ENCODE data around the gene TXNL4A.

DNA sequence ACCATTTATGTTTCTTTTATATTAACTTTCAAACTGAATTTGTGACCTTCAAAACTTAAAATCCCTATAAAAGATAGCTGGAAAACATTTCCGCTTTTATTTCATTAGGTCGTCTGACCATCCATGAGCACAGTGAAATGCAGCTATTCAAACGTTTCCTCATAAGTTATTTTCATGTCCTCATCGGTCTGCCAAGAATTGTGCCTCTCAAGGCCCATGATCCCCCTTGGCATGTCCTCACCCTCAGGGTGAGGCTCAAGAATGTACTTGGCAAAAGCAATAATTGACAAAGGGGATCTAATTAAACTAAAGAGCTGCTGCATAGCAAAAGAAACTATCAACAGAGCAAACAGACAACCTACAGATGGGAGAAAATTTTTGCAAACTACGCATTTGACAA is 49.3 kb downstream of the TXNL4A start:
- TF ChIP-seq SIN3A (IDR thresholded peaks at IDR 0.05; ENCODE audit: borderline replicate concordance, low read depth, low read length) (no peak), RAD21 (IDR thresholded peaks at IDR 0.05; ENCODE audit: low read length) (no peak), FOSL2 (IDR thresholded peaks at IDR 0.05; ENCODE audit: borderline replicate concordance, low read depth) (no peak), REST (IDR thresholded peaks at IDR 0.05; ENCODE audit: low read depth, low read length) (no peak), ELF1 (IDR thresholded peaks at IDR 0.05) (no peak), POLR2AphosphoS5 (IDR thresholded peaks at IDR 0.05; ENCODE audit: low read depth, low read length) (no peak), EZH2phosphoT487 (IDR thresholded peaks at IDR 0.05; ENCODE audit: borderline replicate concordance, low read depth) (no peak), GABPA (IDR thresholded peaks at IDR 0.05; ENCODE audit: low read depth) (no peak)
- TF ChIP-seq, protein P1, sequence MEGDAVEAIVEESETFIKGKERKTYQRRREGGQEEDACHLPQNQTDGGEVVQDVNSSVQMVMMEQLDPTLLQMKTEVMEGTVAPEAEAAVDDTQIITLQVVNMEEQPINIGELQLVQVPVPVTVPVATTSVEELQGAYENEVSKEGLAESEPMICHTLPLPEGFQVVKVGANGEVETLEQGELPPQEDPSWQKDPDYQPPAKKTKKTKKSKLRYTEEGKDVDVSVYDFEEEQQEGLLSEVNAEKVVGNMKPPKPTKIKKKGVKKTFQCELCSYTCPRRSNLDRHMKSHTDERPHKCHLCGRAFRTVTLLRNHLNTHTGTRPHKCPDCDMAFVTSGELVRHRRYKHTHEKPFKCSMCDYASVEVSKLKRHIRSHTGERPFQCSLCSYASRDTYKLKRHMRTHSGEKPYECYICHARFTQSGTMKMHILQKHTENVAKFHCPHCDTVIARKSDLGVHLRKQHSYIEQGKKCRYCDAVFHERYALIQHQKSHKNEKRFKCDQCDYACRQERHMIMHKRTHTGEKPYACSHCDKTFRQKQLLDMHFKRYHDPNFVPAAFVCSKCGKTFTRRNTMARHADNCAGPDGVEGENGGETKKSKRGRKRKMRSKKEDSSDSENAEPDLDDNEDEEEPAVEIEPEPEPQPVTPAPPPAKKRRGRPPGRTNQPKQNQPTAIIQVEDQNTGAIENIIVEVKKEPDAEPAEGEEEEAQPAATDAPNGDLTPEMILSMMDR (IDR thresholded peaks at IDR 0.05) = no peak
- TF ChIP-seq, protein P2, sequence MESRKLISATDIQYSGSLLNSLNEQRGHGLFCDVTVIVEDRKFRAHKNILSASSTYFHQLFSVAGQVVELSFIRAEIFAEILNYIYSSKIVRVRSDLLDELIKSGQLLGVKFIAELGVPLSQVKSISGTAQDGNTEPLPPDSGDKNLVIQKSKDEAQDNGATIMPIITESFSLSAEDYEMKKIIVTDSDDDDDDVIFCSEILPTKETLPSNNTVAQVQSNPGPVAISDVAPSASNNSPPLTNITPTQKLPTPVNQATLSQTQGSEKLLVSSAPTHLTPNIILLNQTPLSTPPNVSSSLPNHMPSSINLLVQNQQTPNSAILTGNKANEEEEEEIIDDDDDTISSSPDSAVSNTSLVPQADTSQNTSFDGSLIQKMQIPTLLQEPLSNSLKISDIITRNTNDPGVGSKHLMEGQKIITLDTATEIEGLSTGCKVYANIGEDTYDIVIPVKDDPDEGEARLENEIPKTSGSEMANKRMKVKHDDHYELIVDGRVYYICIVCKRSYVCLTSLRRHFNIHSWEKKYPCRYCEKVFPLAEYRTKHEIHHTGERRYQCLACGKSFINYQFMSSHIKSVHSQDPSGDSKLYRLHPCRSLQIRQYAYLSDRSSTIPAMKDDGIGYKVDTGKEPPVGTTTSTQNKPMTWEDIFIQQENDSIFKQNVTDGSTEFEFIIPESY (IDR thresholded peaks at IDR 0.05; ENCODE audit: borderline replicate concordance, low read depth) = no peak
- TF ChIP-seq, protein P3, sequence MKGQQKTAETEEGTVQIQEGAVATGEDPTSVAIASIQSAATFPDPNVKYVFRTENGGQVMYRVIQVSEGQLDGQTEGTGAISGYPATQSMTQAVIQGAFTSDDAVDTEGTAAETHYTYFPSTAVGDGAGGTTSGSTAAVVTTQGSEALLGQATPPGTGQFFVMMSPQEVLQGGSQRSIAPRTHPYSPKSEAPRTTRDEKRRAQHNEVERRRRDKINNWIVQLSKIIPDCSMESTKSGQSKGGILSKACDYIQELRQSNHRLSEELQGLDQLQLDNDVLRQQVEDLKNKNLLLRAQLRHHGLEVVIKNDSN (IDR thresholded peaks at IDR 0.05; ENCODE audit: borderline replicate concordance, low read depth) = no peak

Measured in SK-N-SH (cell line).